Endodermal cell (in vitro differentiated cells): ENCODE data around the gene SLC7A8. TPM values are rescaled to one million over a fixed set of nuclear protein-coding genes. Genes with fewer than 3 reads are reported as not detected.

ENCODE experiments used
- DNase-seq: peaks from one replicate; pipeline ENCODE4 v3.0.0-alpha.2; 2017
- H3K27ac ChIP-seq: 2 replicates; pipeline ENCODE4 v1.5.1; 2013; ENCODE audit warnings: mild to moderate bottlenecking, low read depth, low read length, moderate library complexity
- H3K27me3 ChIP-seq: 2 replicates; pipeline ENCODE4 v1.6.1; 2013; ENCODE audit warnings: mild to moderate bottlenecking, low read length, moderate library complexity; ENCODE audit not compliant: insufficient read depth, control insufficient read depth, poor library complexity, severe bottlenecking
- H3K36me3 ChIP-seq: 2 replicates; pipeline ENCODE4 v1.7.0; 2013; ENCODE audit warnings: mild to moderate bottlenecking, low read length, moderate library complexity; ENCODE audit not compliant: control insufficient read depth, insufficient read depth
- H3K4me1 ChIP-seq: one replicate; pipeline ENCODE4 v1.7.0; 2013; ENCODE audit warnings: low read length; ENCODE audit not compliant: control insufficient read depth, insufficient read depth
- H3K4me3 ChIP-seq: 2 replicates; pipeline ENCODE4 v1.5.1; 2013; ENCODE audit warnings: mild to moderate bottlenecking, low read length, moderate library complexity
- H3K9ac ChIP-seq: 2 replicates; pipeline ENCODE4 v1.6.1; 2013; ENCODE audit warnings: mild to moderate bottlenecking, low read length, moderate library complexity; ENCODE audit not compliant: poor library complexity, severe bottlenecking; ENCODE audit errors: extremely low read depth
- H3K9me3 ChIP-seq: 2 replicates; pipeline ENCODE4 v1.6.1; 2013; ENCODE audit warnings: mild to moderate bottlenecking, low read length, moderate library complexity; ENCODE audit not compliant: control insufficient read depth
- H3K27ac Mint-ChIP-seq: 2 replicates; pipeline ENCODE4 v1.8.0; 2020; ENCODE audit warnings: mixed read lengths
- H3K27me3 Mint-ChIP-seq: 2 replicates; pipeline ENCODE4 v1.8.0; 2021; ENCODE audit warnings: mild to moderate bottlenecking, mixed read lengths; ENCODE audit not compliant: insufficient read depth
- H3K36me3 Mint-ChIP-seq: 2 replicates; pipeline ENCODE4 v1.8.0; 2020; ENCODE audit warnings: low read depth, mixed read lengths
- H3K4me1 Mint-ChIP-seq: 2 replicates; pipeline ENCODE4 v1.8.0; 2020; ENCODE audit warnings: mixed read lengths
- H3K4me3 Mint-ChIP-seq: 2 replicates; pipeline ENCODE4 v1.8.0; 2020; ENCODE audit warnings: mild to moderate bottlenecking, moderate library complexity, mixed read lengths
- H3K9me3 Mint-ChIP-seq: 2 replicates; pipeline ENCODE4 v1.8.0; 2020; ENCODE audit warnings: mild to moderate bottlenecking, mixed read lengths
- WGBS, 2 experiments: methylation state at CpG; one replicate each; pipeline versions ENCODE4 v1.1.5 to v1.1.7; 2013; ENCODE audit warnings: missing lambda C conversion rate in 2 of 2, mixed read lengths in 1 of 2; ENCODE audit not compliant: insufficient coverage in 1 of 2, insufficient read length in 1 of 2; 5-methylcytosine and 5-hydroxymethylcytosine counted together
- total RNA-seq, 2 donors: library from RNA; stranded (reverse); fragmentation: NEBNext Ultra II Directional in 1 of 2; extraction: Animal tissue kit (Norgen Biotek cat#: 25700) in 1 of 2; gene quantifications; 2 replicates in 1 of 2; 3 replicates in 1 of 2; pipeline ENCODE4 v1.2.1, GENCODE V29; 2021
- TF ChIP-seq, protein P1 (sequence below): fragments of 200-600 bp; sonication (generic); conservative IDR thresholded peaks from 2 replicates; pipeline ENCODE4 v1.5.0; 2021; ENCODE audit warnings: antibody characterized with exemption, mild to moderate bottlenecking

SLC7A8 gene
- total RNA-seq, 2 donors from 2014 or later: 47.6 to 48.9 TPM

DNA sequence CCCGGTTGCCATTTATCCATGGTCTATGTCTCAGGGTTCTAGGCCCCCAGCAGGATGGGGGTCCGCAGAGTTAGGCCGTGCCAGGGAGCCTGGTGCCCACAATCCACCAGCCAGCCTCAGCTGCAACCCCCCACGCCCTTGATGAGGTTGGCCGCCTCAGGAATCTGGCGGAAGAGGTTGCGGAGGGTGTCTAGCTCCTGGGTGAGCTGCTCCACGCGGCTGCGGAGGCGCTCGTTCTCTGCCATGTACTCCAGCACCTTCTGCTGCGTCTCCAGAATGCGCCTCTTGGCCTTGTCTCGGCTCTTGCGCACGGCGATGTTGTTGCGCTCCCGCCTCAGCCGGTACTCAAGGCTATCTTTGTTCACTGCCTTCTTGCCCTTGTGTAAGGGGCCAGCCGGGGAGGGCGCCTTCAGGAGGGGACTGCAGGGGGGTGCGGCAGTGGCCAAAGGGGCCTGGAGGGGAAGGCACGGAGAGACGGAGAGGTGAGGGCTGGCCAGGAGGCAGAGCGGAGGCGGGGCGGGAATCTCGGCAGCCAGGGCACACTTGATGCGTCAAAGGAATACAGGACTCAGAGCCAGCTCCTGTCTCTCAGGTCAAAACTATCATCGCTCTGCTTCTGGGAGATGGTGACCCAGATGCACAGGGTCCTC, 66.0 kb downstream of the SLC7A8 start:
- Mint-ChIP-seq H3K27me3 (peaks cover 18% of the 10 kb centered on the region), H3K9me3 (no peaks in the 10 kb centered on the region), H3K36me3 (no peaks in the 10 kb centered on the region), H3K4me1 (peaks cover 57% of the 10 kb centered on the region), H3K27ac (no peak overlapping the region), H3K4me3 (no peak overlapping the region)
- TF ChIP-seq, protein P1, sequence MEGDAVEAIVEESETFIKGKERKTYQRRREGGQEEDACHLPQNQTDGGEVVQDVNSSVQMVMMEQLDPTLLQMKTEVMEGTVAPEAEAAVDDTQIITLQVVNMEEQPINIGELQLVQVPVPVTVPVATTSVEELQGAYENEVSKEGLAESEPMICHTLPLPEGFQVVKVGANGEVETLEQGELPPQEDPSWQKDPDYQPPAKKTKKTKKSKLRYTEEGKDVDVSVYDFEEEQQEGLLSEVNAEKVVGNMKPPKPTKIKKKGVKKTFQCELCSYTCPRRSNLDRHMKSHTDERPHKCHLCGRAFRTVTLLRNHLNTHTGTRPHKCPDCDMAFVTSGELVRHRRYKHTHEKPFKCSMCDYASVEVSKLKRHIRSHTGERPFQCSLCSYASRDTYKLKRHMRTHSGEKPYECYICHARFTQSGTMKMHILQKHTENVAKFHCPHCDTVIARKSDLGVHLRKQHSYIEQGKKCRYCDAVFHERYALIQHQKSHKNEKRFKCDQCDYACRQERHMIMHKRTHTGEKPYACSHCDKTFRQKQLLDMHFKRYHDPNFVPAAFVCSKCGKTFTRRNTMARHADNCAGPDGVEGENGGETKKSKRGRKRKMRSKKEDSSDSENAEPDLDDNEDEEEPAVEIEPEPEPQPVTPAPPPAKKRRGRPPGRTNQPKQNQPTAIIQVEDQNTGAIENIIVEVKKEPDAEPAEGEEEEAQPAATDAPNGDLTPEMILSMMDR: no peak
- Histone ChIP-seq H3K9ac (no peak overlapping the region), H3K9me3 (no peaks in the 10 kb centered on the region), H3K36me3 (no peaks in the 10 kb centered on the region), H3K4me3 (no peak overlapping the region), H3K27me3 (no peaks in the 10 kb centered on the region), H3K4me1 (peaks cover 12% of the 10 kb centered on the region), H3K27ac (no peak overlapping the region)
- DNase-seq: peak; percentile 47
- 95 to 96% methylated on average over 25 to 32 of the region's 32 CpGs for WGBS, 2 experiments

- no peak for DNase-seq
- no peaks in the 10 kb centered on the region for H3K36me3 ChIP-seq
- H3K4me3 Mint-ChIP-seq: no peak overlapping the region
- H3K27me3 Mint-ChIP-seq: peaks cover 18% of the 10 kb centered on the region
- no peaks in the 10 kb centered on the region for H3K9me3 ChIP-seq
- no peak overlapping the region for H3K27ac ChIP-seq
- peaks cover 4% of the 10 kb centered on the region for H3K27me3 ChIP-seq
- H3K9me3 Mint-ChIP-seq: no peaks in the 10 kb centered on the region
- H3K4me3 ChIP-seq: no peak overlapping the region
- peaks cover 42% of the 10 kb centered on the region for H3K4me1 Mint-ChIP-seq
- no peaks in the 10 kb centered on the region for H3K36me3 Mint-ChIP-seq
- H3K9ac ChIP-seq: no peak overlapping the region
- WGBS, 2 experiments: 89 to 93% methylated on average over 5 of the region's 5 CpGs
- TF ChIP-seq, protein P1: no peak
- H3K27ac Mint-ChIP-seq: no peak overlapping the region
- H3K4me1 ChIP-seq: peaks cover 8% of the 10 kb centered on the region
Measured at GRCh38 chr14:23115918-23116317, 67.5 kb downstream of the SLC7A8 start.

DNA sequence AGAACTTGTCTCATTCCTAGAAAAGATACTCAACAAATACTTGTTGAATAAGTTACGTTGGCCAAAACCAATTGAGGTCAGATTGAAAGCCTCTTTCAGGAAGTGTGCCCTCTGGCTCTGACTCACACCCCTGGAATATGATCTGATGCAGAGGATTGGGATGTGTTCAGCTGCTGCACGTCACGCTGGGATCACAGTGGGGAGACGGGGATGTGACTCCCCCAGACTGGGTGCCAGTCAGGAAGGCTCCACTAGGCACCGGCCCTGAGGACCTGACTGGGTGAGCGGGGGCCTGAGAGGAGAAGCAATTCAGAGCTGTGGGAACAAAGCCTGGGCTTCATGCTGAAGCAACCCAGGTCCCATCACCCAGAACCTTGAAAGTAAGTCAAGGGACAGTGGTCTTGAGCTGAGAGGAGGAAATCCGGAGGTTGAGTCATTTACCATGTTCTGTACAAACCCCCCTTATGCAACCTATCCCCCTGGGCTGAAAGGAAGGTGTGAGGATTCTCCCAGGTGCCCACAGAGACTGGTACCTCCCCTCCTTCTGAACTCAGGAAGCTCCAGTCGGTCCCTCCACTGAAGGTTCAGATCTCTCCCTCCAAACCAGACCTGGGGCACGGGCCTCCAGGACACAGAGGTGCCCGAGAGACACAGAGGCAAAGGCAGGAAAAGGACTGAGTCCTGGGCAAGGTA, 68.3 kb downstream of the SLC7A8 start:
- no peak overlapping the region for H3K27ac ChIP-seq
- H3K4me1 Mint-ChIP-seq: peaks cover 37% of the 10 kb centered on the region
- no peaks in the 10 kb centered on the region for H3K36me3 ChIP-seq
- no peak overlapping the region for H3K4me3 Mint-ChIP-seq
- no peaks in the 10 kb centered on the region for H3K9me3 ChIP-seq
- H3K4me3 ChIP-seq: no peak overlapping the region
- no peak overlapping the region for H3K27ac Mint-ChIP-seq
- no peak overlapping the region for H3K9ac ChIP-seq
- no peaks in the 10 kb centered on the region for H3K9me3 Mint-ChIP-seq
- TF ChIP-seq, protein P1: no peak
- 93 to 97% methylated on average over 6 to 9 of the region's 10 CpGs for WGBS, 2 experiments
- H3K4me1 ChIP-seq: peaks cover 8% of the 10 kb centered on the region
- DNase-seq: peak; percentile 36
- peaks cover 18% of the 10 kb centered on the region for H3K27me3 Mint-ChIP-seq
- H3K36me3 Mint-ChIP-seq: no peaks in the 10 kb centered on the region
- H3K27me3 ChIP-seq: peaks cover 12% of the 10 kb centered on the region
